Measurements from ENCODE around the gene VWA5B1. TPM values are rescaled to one million over a fixed set of nuclear protein-coding genes. Genes with fewer than 3 reads are reported as not detected.

Gene VWA5B1
- polyA plus RNA-seq, 1 donor, result 0.40 TPM

DNA sequence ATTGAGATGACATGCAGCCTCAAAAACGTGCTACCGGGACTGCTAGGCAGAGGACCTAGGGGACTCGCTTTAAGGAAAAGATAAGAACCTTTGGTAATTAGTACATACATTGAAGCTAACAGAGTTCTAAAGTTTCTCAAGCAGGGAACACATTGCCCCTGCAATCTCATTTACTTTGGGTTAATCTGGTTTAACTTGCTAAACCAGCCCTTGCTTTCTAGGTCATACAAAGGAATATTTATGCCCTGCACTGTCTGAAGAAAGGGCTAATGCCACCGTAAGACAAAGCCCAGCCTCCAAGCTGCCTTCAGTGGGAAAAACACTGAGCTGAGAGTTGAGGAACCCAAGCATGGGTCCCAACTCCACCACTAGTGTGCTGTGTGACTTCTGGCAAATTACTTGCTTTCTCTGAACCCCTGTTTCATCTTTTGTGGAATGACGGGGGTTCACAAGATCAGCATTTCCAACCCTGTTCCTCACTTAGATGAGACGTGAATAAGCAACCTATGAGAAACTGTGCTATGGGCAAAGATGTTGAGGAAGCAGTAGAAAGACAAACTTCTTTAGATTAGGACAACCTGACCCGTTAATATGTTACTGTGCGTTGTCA lies 66.3 kb downstream of the VWA5B1 start:
- no peak overlapping the region for H3K27ac ChIP-seq (ENCODE audit: low read length)
- WGBS (ENCODE audit: insufficient coverage, low lambda C conversion rate), result 90% methylated on average over 2 of the region's 8 CpGs
- DNase-seq, result no peak

DNA sequence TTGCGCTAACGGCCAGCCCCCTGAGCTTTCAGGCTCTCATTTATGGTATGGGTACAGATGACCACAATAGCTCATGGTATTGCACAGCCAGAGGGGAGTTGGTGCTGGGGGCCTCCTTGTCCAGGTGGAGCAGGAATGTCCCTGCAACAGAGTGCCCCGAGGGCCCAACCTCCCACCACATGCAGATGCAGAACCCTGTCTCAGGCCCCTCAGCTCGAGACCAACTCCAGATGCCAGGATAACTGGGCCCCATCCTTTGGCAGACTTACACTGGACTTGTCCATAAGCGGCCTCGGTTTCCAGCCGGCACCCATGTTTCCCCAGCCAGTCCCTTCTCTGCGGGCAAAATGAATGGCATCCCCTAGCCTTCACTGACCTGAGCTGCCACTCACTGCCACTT lies 67.1 kb downstream of the VWA5B1 start:
- Histone ChIP-seq H3K27me3 (ENCODE audit: control insufficient read depth, insufficient read depth, low read length) (peaks cover 15% of the 10 kb centered on the region), H3K4me3 (ENCODE audit: low read length) (no peak overlapping the region), H3K4me1 (ENCODE audit: control insufficient read depth, insufficient read depth, low read length) (peaks cover 5% of the 10 kb centered on the region), H3K27ac (ENCODE audit: low read length) (no peak overlapping the region), H3K36me3 (ENCODE audit: control insufficient read depth, insufficient read depth, low read length) (no peaks in the 10 kb centered on the region), H3K9me3 (ENCODE audit: control insufficient read depth, low read depth, low read length) (no peaks in the 10 kb centered on the region)
- DNase-seq, result no peak
- no CpG with 5 or more reads among the region's 8 CpGs for WGBS (ENCODE audit: insufficient coverage, low lambda C conversion rate)

More for the DNA sequence above, 66.3 kb downstream of the VWA5B1 start:
- peaks cover 5% of the 10 kb centered on the region for H3K4me1 ChIP-seq (ENCODE audit: control insufficient read depth, insufficient read depth, low read length)
- H3K9me3 ChIP-seq (ENCODE audit: control insufficient read depth, low read depth, low read length), result no peaks in the 10 kb centered on the region
- H3K4me3 ChIP-seq (ENCODE audit: low read length), result no peak overlapping the region
- peaks cover 8% of the 10 kb centered on the region for H3K27me3 ChIP-seq (ENCODE audit: control insufficient read depth, insufficient read depth, low read length)
- H3K36me3 ChIP-seq (ENCODE audit: control insufficient read depth, insufficient read depth, low read length), result no peaks in the 10 kb centered on the region

DNA sequence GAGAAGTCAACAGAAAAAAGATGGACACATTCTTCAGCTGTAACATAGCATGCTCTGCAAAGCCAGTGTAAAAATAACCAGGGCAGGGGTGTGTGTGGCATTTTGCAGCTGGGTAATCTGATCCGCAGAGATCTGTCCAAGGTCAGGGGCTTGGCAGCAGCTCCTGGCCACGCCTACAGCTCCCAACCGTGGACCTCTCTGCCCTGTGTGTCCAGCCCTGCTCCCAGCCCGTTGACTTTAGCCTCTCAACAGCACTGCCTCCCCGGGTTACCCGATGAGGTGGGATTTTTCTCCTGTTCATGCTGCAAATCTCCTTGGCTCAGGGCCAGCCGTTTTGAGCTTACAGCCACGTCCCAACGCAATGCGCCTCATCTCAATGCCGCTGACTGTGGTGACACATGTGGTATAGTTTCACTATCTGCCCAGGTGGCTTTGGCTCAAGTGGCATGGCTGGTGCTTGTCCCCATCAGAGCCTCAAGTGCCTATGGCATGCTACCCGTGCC lies 68.1 kb downstream of the VWA5B1 start:
- Histone ChIP-seq H3K27me3 (ENCODE audit: control insufficient read depth, insufficient read depth, low read length) (peaks cover 23% of the 10 kb centered on the region), H3K36me3 (ENCODE audit: control insufficient read depth, insufficient read depth, low read length) (no peaks in the 10 kb centered on the region), H3K9me3 (ENCODE audit: control insufficient read depth, low read depth, low read length) (no peaks in the 10 kb centered on the region), H3K4me1 (ENCODE audit: control insufficient read depth, insufficient read depth, low read length) (peaks cover 5% of the 10 kb centered on the region), H3K4me3 (ENCODE audit: low read length) (no peak overlapping the region), H3K27ac (ENCODE audit: low read length) (no peak overlapping the region)
- no CpG with 5 or more reads among the region's 12 CpGs for WGBS (ENCODE audit: insufficient coverage, low lambda C conversion rate)
- DNase-seq, result peak in 1 of 2 donors; percentile 37

DNA sequence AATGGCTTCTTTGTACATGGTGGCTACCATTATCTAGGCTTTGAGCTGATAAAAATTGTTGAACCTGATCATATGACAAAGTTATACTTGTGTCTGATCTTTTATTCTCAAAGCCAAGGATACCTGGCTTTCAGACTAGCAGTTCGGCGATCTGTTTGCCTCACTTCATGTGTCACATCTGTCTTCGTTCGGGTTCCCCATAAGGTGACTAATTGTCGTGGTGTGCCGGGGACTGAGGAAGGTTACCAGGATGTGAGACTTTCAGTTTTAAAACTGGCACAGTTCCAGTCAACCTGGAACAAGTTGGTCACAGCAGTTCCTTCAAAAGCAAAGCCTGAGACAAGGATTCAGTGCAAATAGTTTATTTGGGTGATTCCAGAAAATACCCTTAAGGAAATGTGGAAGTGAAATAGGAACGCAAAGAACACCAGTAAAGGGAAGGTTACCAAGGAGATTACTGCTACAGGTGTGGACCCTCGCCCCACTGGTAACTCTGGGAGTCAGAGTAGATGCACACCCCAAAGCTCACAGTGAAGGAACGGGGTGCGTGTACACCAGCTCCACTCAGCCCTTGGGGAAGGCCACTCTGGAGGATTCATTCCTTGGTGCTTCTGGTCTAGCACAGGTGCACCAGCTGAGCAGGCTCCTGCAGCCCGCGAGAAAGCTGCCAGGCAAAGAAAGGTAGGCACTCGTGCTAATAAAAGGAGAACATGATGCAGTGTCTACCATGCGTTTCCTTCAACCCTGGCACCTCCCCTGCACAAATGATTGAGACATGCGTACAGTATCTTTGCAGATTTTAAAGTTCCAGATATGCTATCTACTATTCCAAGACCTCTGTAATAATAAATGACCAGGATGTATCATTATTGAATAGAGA lies 69.0 kb downstream of the VWA5B1 start:
- no peak overlapping the region for H3K4me3 ChIP-seq (ENCODE audit: low read length)
- peaks cover 30% of the 10 kb centered on the region for H3K27me3 ChIP-seq (ENCODE audit: control insufficient read depth, insufficient read depth, low read length)
- no peaks in the 10 kb centered on the region for H3K9me3 ChIP-seq (ENCODE audit: control insufficient read depth, low read depth, low read length)
- no peaks in the 10 kb centered on the region for H3K36me3 ChIP-seq (ENCODE audit: control insufficient read depth, insufficient read depth, low read length)
- H3K4me1 ChIP-seq (ENCODE audit: control insufficient read depth, insufficient read depth, low read length), result peaks cover 5% of the 10 kb centered on the region
- 70% methylated on average over 2 of the region's 15 CpGs for WGBS (ENCODE audit: insufficient coverage, low lambda C conversion rate)
- peak in 1 of 2 donors; percentile 9 for DNase-seq
- no peak overlapping the region for H3K27ac ChIP-seq (ENCODE audit: low read length)

DNA sequence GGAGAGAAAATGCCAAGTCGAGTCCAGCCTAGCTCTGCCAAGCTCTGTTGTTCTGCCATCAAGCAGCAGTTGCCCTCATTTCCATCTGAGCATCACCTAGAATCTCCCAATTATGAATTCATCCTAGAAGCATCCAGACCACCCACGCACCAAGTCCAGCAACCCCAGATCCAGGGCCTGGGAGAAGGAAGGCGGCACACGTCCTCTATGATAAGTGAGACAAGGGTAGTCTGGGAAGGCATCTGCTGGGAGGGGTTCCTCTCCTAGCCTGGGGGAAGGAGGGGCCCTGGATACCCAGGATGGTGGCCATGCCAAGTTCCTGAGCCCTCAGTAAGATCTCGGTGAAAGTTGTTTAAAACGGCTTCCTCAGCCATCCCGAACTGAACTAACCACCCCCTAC lies 70.7 kb downstream of the VWA5B1 start:
- H3K9me3 ChIP-seq (ENCODE audit: control insufficient read depth, low read depth, low read length), result peaks cover 3% of the 10 kb centered on the region
- no peak overlapping the region for H3K4me3 ChIP-seq (ENCODE audit: low read length)
- no peaks in the 10 kb centered on the region for H3K36me3 ChIP-seq (ENCODE audit: control insufficient read depth, insufficient read depth, low read length)
- WGBS (ENCODE audit: insufficient coverage, low lambda C conversion rate), result no CpG with 5 or more reads among the region's 7 CpGs
- H3K27ac ChIP-seq (ENCODE audit: low read length), result no peak overlapping the region
- H3K4me1 ChIP-seq (ENCODE audit: control insufficient read depth, insufficient read depth, low read length), result peaks cover 5% of the 10 kb centered on the region
- DNase-seq, result peak in 1 of 2 donors; percentile 18
- H3K27me3 ChIP-seq (ENCODE audit: control insufficient read depth, insufficient read depth, low read length), result peaks cover 47% of the 10 kb centered on the region

DNA sequence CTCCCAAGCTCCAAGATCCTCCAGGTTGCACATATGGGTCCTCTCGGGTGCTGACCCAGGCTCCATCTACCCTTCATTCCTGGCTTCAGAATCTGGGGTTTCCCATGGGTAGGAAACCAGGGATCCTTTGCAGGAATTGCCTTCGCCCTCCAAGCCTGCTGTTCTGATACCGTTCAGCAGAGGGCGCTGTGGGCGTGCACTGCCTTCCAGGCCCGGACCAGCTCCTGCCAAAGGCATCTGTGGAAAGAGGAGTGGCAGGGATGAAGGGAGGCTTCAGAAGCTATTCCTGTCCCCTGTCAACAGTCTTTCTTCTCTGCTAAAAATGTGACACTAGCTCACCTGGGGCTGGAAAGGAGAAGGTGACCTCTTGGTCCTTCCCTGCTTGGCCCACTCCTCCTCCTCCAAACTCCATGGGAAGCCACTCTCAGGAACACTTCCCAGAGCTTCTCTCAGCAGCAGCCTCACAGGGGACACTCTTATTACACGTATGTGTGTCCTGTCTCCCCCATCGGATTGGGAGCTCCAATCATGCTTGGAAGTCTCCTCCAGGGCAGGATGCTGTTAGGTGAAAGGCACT lies 71.2 kb downstream of the VWA5B1 start:
- Histone ChIP-seq H3K27ac (ENCODE audit: low read length) (no peak overlapping the region), H3K27me3 (ENCODE audit: control insufficient read depth, insufficient read depth, low read length) (peaks cover 51% of the 10 kb centered on the region), H3K4me1 (ENCODE audit: control insufficient read depth, insufficient read depth, low read length) (peaks cover 5% of the 10 kb centered on the region), H3K36me3 (ENCODE audit: control insufficient read depth, insufficient read depth, low read length) (no peaks in the 10 kb centered on the region), H3K4me3 (ENCODE audit: low read length) (no peak overlapping the region), H3K9me3 (ENCODE audit: control insufficient read depth, low read depth, low read length) (peaks cover 3% of the 10 kb centered on the region)
- peak; percentile 33 to 34 for DNase-seq
- no CpG with 5 or more reads among the region's 8 CpGs for WGBS (ENCODE audit: insufficient coverage, low lambda C conversion rate)

DNA sequence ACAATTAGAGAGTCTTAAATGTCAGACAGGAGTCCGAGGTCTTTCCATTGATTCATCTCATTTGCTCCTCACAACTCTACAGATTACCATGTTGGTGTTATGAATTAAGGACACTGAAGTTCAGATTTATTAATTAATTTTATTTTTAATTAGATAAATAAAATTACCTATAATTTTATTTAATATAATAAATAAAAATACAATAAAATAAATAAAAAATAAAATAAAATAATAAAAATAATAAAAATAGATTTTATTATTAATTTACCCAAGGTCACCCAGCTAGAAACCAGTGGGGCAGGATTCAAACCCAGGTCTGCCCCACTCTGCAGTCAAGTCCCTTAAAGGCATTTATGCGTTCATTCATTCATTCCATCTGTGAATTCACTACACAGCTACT lies 72.2 kb downstream of the VWA5B1 start:
- no peak for DNase-seq
- no CpG with 5 or more reads among the region's 2 CpGs for WGBS (ENCODE audit: insufficient coverage, low lambda C conversion rate)
- peaks cover 60% of the 10 kb centered on the region for H3K27me3 ChIP-seq (ENCODE audit: control insufficient read depth, insufficient read depth, low read length)
- H3K4me3 ChIP-seq (ENCODE audit: low read length), result no peak overlapping the region
- H3K27ac ChIP-seq (ENCODE audit: low read length), result no peak overlapping the region
- no peaks in the 10 kb centered on the region for H3K36me3 ChIP-seq (ENCODE audit: control insufficient read depth, insufficient read depth, low read length)
- H3K9me3 ChIP-seq (ENCODE audit: control insufficient read depth, low read depth, low read length), result peaks cover 3% of the 10 kb centered on the region
- H3K4me1 ChIP-seq (ENCODE audit: control insufficient read depth, insufficient read depth, low read length), result peaks cover 5% of the 10 kb centered on the region

DNA sequence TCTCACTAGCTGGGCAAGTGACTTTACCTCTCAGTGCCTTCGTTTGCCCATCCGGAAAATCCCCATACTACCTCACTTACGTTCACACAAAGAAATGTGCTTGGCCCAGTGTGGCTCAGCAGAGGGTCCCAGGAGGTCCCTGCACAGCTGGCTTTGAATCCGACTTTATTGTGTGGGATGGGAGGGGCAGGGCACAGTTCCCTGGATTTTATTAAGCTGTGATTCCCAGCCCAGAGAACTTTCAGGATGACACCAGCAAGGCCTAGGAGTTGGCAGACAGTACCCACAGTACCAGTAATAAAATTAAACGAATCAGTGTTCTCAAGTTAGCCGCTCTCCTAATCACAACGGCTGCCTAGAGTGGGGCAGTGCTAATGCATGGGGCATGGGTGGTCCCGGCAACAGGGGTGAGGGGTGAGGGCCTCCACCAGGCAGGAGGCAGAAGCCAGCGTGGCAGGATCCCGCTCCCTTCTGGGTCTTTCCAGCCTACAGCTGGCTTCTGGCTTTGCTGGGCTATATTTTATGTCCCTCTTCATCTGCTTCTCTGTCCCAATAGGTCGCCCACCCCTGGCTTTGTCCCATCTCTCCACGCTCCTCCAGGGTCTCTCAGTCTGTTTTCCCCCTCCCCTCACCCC lies 74.9 kb downstream of the VWA5B1 start:
- H3K36me3 ChIP-seq (ENCODE audit: control insufficient read depth, insufficient read depth, low read length), result no peaks in the 10 kb centered on the region
- no peaks in the 10 kb centered on the region for H3K4me1 ChIP-seq (ENCODE audit: control insufficient read depth, insufficient read depth, low read length)
- H3K9me3 ChIP-seq (ENCODE audit: control insufficient read depth, low read depth, low read length), result peaks cover 3% of the 10 kb centered on the region
- DNase-seq, result no peak
- peaks cover 83% of the 10 kb centered on the region for H3K27me3 ChIP-seq (ENCODE audit: control insufficient read depth, insufficient read depth, low read length)
- no peak overlapping the region for H3K4me3 ChIP-seq (ENCODE audit: low read length)
- 0% methylated on average over 2 of the region's 12 CpGs for WGBS (ENCODE audit: insufficient coverage, low lambda C conversion rate)
- H3K27ac ChIP-seq (ENCODE audit: low read length), result no peak overlapping the region

DNA sequence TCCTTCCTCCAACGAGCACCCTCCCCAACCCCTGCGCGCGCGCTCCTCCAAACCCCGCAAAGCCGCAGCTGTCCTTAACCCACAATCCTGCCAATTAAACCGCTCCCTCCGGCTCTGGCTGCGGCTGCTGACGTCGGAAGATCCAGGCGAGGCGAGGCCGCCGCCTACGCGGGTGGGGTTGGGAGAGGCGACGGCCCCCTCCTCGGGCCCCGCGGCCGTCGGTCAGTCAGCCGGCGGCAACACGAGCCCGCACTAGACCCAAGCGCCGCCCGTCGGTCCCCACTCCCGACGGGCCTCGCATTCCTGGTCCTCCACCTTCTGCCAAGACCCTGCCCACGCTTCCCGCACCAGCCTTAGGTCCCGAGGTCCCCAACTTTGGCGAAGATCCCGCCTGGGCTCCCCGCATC lies 75.4 kb downstream of the VWA5B1 start:
- no peaks in the 10 kb centered on the region for H3K4me1 ChIP-seq (ENCODE audit: control insufficient read depth, insufficient read depth, low read length)
- H3K9me3 ChIP-seq (ENCODE audit: control insufficient read depth, low read depth, low read length), result peaks cover 3% of the 10 kb centered on the region
- H3K36me3 ChIP-seq (ENCODE audit: control insufficient read depth, insufficient read depth, low read length), result no peaks in the 10 kb centered on the region
- no peak overlapping the region for H3K27ac ChIP-seq (ENCODE audit: low read length)
- H3K4me3 ChIP-seq (ENCODE audit: low read length), result no peak overlapping the region
- peaks cover 87% of the 10 kb centered on the region for H3K27me3 ChIP-seq (ENCODE audit: control insufficient read depth, insufficient read depth, low read length)
- no CpG with 5 or more reads among the region's 42 CpGs for WGBS (ENCODE audit: insufficient coverage, low lambda C conversion rate)
- DNase-seq, result peak; percentile 24 to 29

DNA sequence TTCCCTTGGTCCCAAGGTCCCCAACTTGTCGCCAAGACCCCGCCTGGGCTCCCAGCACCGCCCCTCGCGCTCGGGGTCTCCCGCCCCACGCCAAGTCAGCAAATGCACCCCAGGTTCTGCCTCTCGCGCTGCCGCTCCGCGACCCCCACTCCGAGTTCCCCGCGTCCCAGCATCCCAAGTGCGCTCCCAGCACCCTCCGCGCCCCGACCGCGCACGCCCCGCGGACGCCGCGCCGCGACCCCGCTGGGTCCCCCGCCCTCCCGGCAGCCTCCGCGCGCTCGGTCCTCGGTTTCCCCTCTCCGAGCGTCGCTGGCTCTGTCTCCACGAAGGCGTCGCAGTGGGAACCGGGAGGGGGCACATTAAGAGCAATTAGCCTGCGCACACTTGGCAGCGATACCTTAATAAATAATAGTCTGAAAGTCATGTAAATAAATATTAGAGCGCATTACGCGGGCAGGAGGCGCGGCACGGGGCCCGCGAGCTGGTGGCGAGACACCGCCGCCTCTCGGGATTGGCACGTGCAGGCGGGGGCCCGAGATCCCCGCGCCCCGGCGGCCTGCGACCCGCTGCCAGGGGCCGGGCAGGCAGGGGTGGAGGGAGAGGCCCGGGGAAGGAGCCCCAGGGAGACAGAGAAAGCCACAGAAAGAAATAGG lies 75.9 kb downstream of the VWA5B1 start:
- H3K4me1 ChIP-seq (ENCODE audit: control insufficient read depth, insufficient read depth, low read length), result no peaks in the 10 kb centered on the region
- peaks cover 3% of the 10 kb centered on the region for H3K9me3 ChIP-seq (ENCODE audit: control insufficient read depth, low read depth, low read length)
- H3K27ac ChIP-seq (ENCODE audit: low read length), result no peak overlapping the region
- no CpG with 5 or more reads among the region's 70 CpGs for WGBS (ENCODE audit: insufficient coverage, low lambda C conversion rate)
- no peak for DNase-seq
- H3K4me3 ChIP-seq (ENCODE audit: low read length), result no peak overlapping the region
- peaks cover 85% of the 10 kb centered on the region for H3K27me3 ChIP-seq (ENCODE audit: control insufficient read depth, insufficient read depth, low read length)
- H3K36me3 ChIP-seq (ENCODE audit: control insufficient read depth, insufficient read depth, low read length), result no peaks in the 10 kb centered on the region
